ENCODE results near the gene ZRANB1.

The ZRANB1 gene

DNA sequence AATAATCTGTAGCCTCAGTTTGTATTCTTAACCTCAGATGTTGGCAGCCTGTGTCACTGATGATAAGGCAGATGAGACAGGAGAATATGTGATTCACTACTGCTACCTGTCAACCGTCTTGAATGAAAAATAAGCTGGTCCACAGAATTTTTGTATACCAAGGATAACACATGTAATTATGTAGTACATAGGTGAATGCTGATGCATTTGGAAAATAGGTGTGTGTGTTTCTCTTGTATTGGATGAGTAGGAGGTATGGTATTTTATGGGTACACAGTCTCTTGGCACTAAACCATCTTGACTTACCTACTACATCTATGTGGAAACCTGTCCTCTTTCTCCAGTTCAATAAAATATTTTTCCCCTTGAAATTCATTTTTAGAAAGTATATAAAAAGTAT is 20.7 kb upstream of the ZRANB1 start:
- TF ChIP-seq, protein P1, sequence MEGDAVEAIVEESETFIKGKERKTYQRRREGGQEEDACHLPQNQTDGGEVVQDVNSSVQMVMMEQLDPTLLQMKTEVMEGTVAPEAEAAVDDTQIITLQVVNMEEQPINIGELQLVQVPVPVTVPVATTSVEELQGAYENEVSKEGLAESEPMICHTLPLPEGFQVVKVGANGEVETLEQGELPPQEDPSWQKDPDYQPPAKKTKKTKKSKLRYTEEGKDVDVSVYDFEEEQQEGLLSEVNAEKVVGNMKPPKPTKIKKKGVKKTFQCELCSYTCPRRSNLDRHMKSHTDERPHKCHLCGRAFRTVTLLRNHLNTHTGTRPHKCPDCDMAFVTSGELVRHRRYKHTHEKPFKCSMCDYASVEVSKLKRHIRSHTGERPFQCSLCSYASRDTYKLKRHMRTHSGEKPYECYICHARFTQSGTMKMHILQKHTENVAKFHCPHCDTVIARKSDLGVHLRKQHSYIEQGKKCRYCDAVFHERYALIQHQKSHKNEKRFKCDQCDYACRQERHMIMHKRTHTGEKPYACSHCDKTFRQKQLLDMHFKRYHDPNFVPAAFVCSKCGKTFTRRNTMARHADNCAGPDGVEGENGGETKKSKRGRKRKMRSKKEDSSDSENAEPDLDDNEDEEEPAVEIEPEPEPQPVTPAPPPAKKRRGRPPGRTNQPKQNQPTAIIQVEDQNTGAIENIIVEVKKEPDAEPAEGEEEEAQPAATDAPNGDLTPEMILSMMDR (IDR thresholded peaks at IDR 0.05): no peak
- Histone ChIP-seq H3K4me3 (no peak overlapping the region), H3K27ac (peak overlapping the region in 1 of 2 donors; percentile 19)
- DNase-seq (ENCODE audit: low spot score): no peak

DNA sequence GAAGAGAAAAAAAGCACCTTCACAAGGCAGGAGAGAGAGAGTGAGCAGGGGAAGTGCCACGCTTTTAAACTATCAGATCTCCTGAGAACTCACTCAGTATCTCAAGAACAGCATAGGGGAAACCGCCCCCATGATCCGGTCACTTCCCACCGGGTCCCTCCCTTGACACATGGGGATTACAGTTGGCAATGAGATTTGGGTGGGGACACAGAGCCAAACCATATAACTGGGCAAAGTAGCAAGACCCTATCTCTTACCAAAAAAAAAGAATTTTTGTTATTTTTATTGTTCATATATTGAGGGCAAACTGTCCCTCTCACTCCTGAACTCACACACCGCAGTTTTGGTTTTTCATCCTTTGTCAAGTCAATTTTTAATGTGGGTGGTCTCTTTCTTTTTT is 18.2 kb upstream of the ZRANB1 start:
- DNase-seq (ENCODE audit: low spot score): no peak
- Histone ChIP-seq H3K4me3 (no peak overlapping the region), H3K27ac (no peak overlapping the region)
- TF ChIP-seq, protein P1 (IDR thresholded peaks at IDR 0.05): no peak

DNA sequence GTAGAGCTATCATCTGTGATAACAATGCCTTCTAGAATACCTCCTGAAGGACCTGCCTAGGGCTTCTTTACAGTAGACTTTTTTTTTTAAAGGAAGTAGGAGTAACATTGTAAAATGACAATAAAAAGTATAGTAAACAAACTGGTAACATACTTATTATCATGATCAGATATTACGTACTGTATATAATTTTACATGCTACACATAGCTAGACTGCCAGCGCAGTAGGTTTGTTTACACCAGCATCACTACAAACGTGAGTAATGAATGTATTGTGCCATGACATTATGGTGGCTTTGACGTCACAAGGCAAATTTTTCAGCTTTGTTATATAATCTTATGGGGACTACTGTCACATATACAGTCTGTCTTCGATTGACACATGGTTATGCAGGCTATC is 15.4 kb upstream of the ZRANB1 start:
- TF ChIP-seq, protein P1 (IDR thresholded peaks at IDR 0.05): no peak
- Histone ChIP-seq H3K4me3 (no peak overlapping the region), H3K27ac (no peak overlapping the region)
- DNase-seq (ENCODE audit: low spot score): no peak

DNA sequence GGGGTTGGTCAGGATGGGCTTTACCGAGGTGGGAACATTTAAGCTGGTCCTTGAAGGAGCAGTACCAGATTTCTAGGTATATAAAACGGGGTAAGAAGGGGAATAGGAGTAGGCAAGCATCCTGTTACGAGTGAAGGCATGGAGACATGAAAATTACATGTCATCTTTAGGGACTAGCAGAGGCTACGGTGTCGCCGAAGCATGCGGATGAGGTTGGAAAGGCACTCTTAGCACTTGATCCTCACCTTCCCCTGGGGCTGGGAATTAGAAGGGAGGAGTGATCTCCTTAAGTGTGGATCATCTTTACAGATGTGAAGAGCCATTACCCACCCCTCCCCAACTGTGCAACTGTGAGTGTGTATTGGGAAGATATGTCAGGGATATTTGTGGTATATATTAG is 13.8 kb upstream of the ZRANB1 start:
- Histone ChIP-seq H3K27ac (no peak overlapping the region), H3K4me3 (no peak overlapping the region)
- TF ChIP-seq, protein P1 (IDR thresholded peaks at IDR 0.05): no peak
- DNase-seq (ENCODE audit: low spot score): no peak

DNA sequence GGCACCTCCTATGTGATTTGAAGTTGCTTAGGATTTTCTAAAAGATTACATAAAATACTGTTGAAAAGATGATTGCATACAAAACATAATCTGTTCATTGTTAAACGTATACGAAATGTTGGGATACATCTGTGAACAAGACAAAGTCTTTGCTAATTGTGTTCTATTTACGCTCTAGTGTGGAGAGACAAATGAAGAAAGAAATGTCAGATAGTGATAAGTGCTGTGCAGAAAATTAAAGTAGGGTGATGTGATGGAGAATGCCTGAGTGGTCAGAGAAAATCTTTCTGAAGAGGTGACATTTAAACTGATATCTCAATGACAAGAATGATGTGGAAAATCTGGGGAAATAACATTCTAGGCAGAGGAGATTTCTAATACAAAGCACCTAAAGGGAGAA is 13.4 kb upstream of the ZRANB1 start:
- no peak overlapping the region for H3K4me3 ChIP-seq
- no peak for DNase-seq (ENCODE audit: low spot score)
- TF ChIP-seq, protein P1 (IDR thresholded peaks at IDR 0.05): no peak
- no peak overlapping the region for H3K27ac ChIP-seq

DNA sequence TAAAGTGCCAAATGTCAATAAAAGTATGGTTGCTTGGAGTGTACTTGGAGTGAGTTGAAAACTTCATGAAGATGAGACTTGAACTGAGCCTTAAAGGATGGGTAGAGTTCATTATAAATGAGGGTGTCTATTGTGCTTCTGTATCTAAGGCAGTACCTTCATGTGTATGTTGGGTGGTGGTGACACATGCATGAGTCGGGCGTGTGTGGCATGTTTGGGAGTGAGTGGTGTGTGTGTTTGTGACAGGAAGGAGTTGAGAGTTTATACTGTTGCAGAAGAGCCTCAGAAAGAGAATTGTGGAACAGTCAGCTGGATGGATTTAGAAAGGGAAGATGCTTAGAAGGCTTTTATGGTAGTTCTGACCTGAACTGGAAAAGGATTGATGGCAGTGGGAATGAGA is 6.0 kb upstream of the ZRANB1 start:
- TF ChIP-seq, protein P1 (IDR thresholded peaks at IDR 0.05): no peak
- Histone ChIP-seq H3K27ac (no peak overlapping the region), H3K4me3 (no peak overlapping the region)
- DNase-seq (ENCODE audit: low spot score): no peak

DNA sequence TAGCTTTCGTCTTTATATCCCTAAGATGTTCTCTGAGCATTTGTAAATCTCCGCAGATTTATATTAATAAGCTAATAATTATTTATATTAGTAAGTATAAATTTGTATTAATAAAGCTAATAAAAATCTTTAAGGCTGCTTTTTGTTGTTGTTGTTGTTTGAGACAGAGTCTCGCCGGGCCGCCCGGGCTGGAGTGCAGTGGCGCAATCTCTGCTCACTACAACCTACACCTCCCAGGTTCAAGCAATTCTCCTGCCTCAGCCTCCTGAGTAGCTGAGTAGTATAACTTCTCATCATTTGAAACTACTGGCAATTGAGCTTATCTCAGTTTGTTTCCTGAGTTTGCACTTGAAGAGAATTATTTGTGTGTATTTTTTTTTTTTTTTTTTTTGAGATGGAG is 5.1 kb upstream of the ZRANB1 start:
- TF ChIP-seq, protein P1 (IDR thresholded peaks at IDR 0.05): no peak
- no peak overlapping the region for H3K27ac ChIP-seq
- no peak overlapping the region for H3K4me3 ChIP-seq
- no peak for DNase-seq (ENCODE audit: low spot score)

Data from coronary artery (tissue), 2 donors.